Neural cell (in vitro differentiated cells): Measurements from ENCODE around the gene GIPC1.

Source experiments
- CTCF ChIP-seq: fragments of 450-650 bp; IDR thresholded peaks from 2 replicates; pipeline ENCODE4 v1.5.1; 2014; ENCODE audit warnings: antibody characterized with exemption, mild to moderate bottlenecking, moderate library complexity; ENCODE audit not compliant: poor library complexity, severe bottlenecking
- EP300 ChIP-seq: fragments of 450-650 bp; conservative IDR thresholded peaks from 2 replicates; pipeline ENCODE4 v1.6.1; 2014; ENCODE audit warnings: antibody characterized with exemption, mild to moderate bottlenecking, moderate library complexity; ENCODE audit not compliant: poor library complexity, severe bottlenecking
- EZH2 ChIP-seq: fragments of 200-600, 300-800 bp; shearing (Covaris generic), sonication (generic); IDR thresholded peaks from 2 replicates; pipeline ENCODE4 v1.6.1; 2014; ENCODE audit warnings: antibody characterized with exemption, low read length, borderline replicate concordance, mild to moderate bottlenecking; ENCODE audit not compliant: insufficient read depth, poor library complexity, severe bottlenecking
- POLR2AphosphoS5 ChIP-seq: IDR thresholded peaks from 2 replicates; pipeline ENCODE4 v1.6.1; 2012
- RAD21 ChIP-seq: fragments of 450-650 bp; conservative IDR thresholded peaks from 2 replicates; pipeline ENCODE4 v1.6.1; 2014; ENCODE audit warnings: antibody characterized with exemption, mild to moderate bottlenecking, moderate library complexity
- REST ChIP-seq: IDR thresholded peaks from 2 replicates; pipeline ENCODE4 v1.6.1; 2012; ENCODE audit warnings: borderline replicate concordance
- TAF1 ChIP-seq: IDR thresholded peaks from 2 replicates; pipeline ENCODE4 v1.6.1; 2012; ENCODE audit warnings: low read depth

GRCh38 chr19:14510311-14511228, 14.6 kb upstream of the GIPC1 start:
- TF ChIP-seq CTCF, result no peak
- TF ChIP-seq POLR2AphosphoS5, result no peak
- TF ChIP-seq EP300, result no peak
- TF ChIP-seq EZH2, result no peak
- no peak for TF ChIP-seq RAD21
- TF ChIP-seq TAF1, result no peak
- TF ChIP-seq REST, result no peak
